ENCODE data around the gene YY1.
A peak's percentile ranks its signal among the peaks of the same experiment; 100 is the strongest.

The YY1 gene

DNA sequence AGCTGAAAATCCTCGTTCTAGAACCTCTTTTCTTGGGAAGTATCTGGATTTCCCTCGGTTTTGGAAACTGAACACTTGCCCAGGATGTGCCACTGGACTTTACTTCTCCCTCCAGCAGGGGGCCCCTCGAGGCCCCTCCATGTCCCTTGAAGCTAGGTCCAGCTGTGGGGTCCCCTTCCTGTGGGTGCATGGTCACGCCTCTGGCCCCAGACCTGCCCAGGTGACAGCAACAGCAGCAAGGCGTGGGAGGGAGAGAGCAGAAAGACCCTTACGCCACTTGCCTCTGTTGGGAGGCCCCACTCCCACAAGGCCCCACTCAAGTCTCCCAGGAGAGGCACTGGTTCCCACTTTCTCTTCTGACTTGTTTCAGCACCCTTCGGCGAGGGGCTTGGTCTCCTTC lies 64.2 kb downstream of the YY1 start:
- no peak for DNase-seq (ENCODE audit: low spot score)
- no peak overlapping the region for H3K27ac ChIP-seq
- H3K4me3 ChIP-seq, result no peak overlapping the region
- TF ChIP-seq, protein P1, sequence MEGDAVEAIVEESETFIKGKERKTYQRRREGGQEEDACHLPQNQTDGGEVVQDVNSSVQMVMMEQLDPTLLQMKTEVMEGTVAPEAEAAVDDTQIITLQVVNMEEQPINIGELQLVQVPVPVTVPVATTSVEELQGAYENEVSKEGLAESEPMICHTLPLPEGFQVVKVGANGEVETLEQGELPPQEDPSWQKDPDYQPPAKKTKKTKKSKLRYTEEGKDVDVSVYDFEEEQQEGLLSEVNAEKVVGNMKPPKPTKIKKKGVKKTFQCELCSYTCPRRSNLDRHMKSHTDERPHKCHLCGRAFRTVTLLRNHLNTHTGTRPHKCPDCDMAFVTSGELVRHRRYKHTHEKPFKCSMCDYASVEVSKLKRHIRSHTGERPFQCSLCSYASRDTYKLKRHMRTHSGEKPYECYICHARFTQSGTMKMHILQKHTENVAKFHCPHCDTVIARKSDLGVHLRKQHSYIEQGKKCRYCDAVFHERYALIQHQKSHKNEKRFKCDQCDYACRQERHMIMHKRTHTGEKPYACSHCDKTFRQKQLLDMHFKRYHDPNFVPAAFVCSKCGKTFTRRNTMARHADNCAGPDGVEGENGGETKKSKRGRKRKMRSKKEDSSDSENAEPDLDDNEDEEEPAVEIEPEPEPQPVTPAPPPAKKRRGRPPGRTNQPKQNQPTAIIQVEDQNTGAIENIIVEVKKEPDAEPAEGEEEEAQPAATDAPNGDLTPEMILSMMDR (IDR thresholded peaks at IDR 0.05), result no peak

DNA sequence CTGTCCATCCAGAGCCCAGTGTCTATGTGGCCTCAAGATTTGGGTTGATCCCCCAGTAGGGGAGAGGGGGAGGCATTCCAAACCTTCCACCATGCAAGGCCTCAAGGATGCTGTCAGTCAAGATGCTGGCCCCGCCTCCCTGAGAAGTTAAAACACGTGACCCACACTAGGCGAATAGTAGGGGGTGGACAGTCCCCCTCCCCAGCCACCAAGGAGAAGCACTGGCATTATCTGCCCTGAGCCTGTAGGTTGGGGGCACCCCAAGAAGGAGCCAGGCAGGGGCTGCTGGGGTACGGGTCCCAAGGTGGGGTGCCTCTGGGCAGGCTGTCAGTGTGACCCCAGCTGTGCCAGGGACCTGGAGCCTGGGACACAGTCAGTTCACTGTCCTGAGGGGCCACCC lies 65.0 kb downstream of the YY1 start:
- Histone ChIP-seq H3K4me3 (no peak overlapping the region), H3K27ac (peak overlapping the region in 1 of 2 donors; percentile 88)
- TF ChIP-seq, protein P1 (IDR thresholded peaks at IDR 0.05), result no peak
- no peak for DNase-seq (ENCODE audit: low spot score)

DNA sequence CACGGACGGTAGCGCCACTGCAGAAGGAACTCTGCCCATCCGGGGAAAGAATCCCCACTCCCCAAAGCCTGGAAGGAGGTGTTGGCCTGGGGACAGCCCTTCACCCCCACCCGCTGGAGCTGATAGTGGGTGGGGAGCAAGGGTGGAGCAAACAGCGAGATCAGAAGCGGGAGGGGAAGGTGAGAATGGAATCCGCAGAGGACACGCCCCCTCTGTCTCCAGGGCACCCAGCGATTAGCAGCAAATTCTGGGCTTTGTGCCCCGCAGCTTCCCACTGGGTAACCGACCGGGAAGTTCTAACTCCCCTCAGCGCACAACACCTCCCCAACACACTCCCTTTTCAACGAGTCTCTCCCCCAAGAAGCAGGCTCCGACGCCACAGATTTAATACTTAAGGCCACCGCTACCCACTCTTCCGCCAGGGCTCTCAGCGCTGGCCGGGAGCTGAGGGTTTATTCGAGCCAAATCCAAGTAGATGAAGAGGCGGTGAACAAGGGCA lies 65.9 kb downstream of the YY1 start:
- DNase-seq (ENCODE audit: low spot score), result no peak
- H3K4me3 ChIP-seq, result peak overlapping the region; percentile 99
- peak overlapping the region; percentile 79 to 88 for H3K27ac ChIP-seq
- TF ChIP-seq, protein P1 (IDR thresholded peaks at IDR 0.05), result no peak

DNA sequence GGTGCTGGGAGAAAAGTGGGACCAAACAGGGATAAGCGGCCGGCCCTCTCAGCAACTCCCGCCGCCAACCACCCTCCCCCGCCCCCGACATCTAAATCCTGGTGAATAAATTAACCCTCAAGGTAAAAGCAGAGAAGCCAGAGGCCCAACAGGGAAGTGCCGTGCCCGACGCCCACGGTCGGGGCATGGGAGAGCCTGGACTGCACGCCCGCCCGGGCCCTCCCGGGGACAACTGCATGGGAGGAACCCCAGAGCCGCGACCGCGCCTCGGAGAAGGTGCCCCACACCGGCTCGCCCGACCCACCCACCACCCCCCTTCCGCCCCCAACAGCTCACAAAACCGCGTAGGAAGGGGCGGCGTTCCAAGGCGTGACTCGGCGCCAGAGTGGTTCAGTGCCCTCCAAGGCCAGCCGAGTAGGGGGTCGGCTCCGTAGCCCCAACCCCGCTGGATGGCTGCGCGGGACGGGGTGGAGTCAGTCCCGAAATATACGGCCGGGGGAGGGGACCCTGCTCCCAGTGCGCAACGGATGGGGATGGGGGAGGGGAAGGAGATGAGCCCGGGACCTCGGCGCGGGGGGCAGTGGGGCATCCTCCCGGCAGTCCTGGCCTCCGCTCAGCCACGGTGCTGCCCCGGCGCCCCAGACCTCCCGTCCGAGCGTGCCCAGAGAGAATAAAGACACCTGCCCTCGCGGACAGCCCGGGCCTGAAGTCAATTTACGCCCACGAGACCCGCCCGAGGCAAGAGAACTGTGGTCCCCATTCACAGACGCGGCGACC lies 66.6 kb downstream of the YY1 start:
- Histone ChIP-seq H3K27ac (peak overlapping the region; percentile 79 to 88), H3K4me3 (peak overlapping the region; percentile 99)
- DNase-seq (ENCODE audit: low spot score), result no peak
- TF ChIP-seq, protein P1 (IDR thresholded peaks at IDR 0.05), result no peak

DNA sequence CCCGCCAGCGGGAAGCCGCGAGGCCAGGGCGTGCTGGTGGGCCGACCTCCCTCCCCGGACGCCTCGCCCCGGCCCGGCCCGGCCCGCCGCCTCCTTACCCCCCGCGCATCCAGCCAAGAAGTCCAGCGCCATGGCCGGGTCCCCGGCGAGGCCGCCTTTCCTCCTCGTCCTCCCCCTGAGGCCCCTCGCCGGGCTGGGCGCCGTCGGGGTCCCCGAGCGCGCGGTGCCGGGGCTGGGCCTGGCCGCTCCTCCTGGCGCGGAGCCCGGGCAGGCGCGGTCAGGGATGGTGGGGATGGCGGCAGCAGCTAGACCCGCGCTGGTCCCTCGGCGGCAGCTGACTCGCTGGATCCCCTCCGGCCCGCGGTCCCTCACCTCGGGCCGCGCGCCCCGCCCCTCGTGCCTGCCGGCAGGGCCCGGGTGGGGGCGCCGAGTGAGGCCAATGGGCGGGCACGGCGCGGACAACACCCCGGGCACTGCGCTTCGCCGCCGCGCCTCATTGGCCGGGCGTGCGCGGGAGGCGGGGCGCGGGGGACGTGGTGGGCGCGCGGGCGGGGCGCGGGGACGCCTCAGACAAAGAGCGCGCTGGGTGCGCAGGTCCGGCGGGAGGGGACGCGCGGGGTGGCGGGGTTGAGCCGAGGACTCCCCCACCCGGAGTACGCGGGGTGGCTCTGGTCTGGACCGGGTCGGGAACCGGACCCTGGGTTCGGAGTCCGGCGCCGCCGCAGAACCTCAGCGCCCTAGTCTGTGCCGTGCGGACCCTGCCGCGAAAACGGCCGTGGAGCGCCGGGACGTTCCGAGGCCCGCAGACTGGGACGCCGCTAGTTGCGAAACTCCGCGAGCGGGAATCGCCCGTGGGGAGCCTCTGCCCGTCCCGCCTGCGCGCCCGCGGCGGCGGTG lies 67.4 kb downstream of the YY1 start, which contains the start of gene SLC25A29:
TSS of gene SLC25A29 (minus strand) at position 344 of the 897 bp plus-strand sequence. CDS start at position 132, 212 bp downstream.
- Histone ChIP-seq H3K4me3 (peak within 1 kb of the TSS; percentile 99), H3K27ac (peak within 1 kb of the TSS; percentile 79 to 88)
- peak; percentile 88 for DNase-seq (ENCODE audit: low spot score)
- TF ChIP-seq, protein P1 (IDR thresholded peaks at IDR 0.05), result no peak

DNA sequence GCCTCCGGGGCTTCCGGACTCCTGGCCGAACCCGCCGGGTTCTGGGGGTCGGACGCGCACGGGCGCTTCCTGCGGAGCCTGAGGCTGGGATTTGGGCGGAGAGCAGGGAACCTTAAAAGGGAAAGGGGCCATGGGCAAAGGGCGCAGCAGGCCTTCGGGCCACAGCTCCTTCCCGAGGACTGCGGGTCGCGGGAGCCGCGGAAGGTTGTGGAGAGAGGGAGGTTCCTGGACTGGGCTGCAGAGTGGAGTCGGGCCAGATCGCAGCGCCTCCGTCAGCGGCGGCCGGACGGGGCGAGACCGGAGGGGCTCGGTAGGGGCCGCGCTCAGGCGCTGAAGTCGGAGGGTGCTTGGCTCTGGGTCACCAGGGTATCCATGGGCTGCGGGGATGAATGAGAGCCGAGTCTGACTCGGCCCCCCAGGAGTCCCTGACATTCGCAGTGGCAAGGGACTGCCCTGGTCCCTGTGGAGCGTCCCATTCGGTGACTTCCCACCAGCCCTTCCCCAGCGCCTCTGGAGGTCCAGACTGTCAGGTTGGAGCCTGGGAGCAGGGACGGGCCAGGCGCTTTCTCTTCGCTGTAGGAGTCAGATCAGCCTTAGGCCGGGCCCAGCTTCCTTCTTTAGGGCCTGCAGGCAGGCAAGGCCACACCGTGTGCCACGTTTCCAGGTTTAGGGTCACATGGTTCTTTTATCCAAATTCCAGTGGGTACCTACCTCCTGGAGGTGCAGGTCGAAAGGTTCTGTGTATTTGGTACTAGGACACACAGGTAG lies 68.2 kb downstream of the YY1 start:
- DNase-seq (ENCODE audit: low spot score), result no peak
- Histone ChIP-seq H3K4me3 (peak overlapping the region; percentile 99), H3K27ac (peak overlapping the region; percentile 68 to 88)
- TF ChIP-seq, protein P1 (IDR thresholded peaks at IDR 0.05), result no peak

All from coronary artery (tissue), 2 donors.